HG03108 (cell line): ENCODE results near the gene EYA2.
"Not testable (repeated sequence)": the region's sequence is repeated elsewhere in the genome, so short reads cannot be mapped to it uniquely, and the experiment has no call there.

ENCODE experiments used
- ATAC-seq: cut with Tn5 transposase; IDR thresholded peaks from one replicate; pipeline ENCODE4 v1.9.1; 2021; ENCODE audit warnings: moderate library complexity; ENCODE audit not compliant: unreplicated experiment

Gene EYA2

DNA sequence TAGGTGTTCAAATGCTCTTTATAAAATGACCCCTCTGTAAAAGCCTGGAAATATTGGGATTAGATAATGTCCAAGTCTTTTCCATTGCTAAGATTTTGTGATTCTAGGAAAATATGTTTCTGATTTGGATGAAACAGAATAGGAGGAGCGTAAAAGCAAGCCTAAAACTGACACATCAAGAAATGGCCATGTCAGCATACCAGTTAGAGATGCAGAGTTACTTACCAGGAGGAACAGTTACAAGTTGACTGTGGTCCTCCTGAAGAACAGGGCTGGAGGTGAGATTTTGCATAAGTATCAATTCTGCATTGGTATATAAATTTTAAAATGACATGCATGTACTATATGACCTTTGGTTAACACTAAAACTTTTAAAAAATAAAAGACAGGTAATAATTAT is 35.3 kb downstream of the EYA2 start:
- no peak for ATAC-seq

DNA sequence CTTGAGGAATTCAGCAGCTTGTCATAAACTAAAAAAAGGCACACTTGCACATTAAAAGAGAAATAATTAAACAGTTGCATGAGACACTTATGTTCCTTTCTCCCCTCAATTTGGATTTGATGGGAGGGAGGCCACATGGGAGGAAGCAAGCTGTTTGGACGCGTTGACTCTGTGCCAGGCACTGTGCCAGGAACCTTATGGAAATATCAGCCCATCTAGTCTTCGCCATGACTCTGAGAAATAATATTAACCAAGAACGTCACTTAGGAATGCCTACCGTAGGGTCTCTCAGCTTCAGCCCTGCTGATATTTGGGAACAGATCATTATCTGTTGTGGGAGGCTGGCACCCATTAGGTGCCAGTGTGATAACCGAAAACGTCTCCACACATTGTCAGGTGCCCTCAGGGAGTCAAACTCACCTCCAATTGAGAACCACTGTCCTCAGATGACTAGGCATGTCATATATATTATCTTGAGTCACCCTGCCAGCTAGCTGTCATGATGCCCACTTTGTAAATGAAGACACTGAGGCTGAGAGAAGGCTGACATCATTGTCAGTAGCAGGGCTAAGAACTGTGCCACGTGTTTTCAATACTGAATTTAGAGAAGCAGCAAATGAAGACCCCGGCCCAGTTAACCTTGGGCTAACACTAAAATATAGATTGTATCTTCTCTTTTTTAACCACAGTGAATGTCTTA is 36.1 kb downstream of the EYA2 start:
- no peak for ATAC-seq

DNA sequence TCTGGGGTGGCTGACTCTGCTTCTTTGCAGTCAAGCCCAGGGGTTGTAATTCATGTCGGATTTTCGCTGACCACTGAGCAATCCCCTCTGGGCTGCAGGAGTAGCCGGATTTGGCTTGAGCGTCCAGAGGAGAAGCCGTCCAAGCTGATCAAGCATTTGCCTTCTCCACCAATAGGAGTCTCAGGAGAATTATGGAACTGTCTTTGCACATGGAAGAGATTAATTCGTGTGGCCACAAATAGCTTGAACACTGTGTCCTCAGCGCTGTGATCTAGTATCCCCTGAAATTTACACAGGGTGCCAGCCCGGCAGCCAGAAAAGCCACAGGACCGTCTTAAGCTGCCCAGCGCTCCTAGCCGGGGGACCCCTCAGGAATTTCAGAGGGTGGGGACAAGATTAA is 37.1 kb downstream of the EYA2 start:
- no peak for ATAC-seq

DNA sequence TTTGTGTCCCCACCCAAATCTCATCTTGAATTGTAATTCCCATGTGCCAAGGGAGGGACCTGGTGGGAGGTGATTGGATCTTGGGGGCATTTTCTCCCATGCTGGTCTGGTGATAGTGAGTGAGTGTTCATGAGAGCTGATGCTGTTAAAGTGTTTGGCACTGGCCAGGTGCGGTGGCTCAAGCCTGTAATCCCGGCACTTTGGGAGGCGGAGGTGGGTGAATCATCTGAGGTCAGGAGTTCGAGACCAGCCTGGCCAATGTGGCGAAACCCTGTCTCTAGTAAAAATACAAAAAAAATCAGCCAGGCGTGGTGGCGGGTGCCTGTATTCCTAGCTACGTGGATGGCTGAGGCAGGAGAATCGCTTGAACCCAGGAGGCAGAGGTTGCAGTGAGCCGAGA is 37.8 kb downstream of the EYA2 start:
- not testable (repeated sequence) for ATAC-seq

DNA sequence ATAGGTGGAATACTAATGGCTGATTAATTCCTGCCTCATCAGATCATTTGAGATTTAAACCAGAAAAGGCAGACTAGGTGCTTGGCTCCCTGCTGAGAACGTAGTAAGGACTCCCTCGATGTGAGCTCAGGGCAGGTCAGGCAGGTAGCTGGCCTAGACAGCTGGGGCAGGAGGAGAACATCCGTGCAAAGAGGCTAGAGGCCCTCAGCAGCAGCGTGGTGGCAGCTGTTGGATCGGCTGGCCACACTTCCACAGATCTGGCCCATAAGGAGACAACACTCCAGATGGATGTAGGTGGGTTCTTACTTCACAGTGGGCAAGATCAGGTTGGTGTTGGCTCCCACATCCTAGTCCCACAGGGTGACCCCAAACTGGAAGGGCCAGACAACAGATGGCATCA is 38.5 kb downstream of the EYA2 start:
- no peak for ATAC-seq

DNA sequence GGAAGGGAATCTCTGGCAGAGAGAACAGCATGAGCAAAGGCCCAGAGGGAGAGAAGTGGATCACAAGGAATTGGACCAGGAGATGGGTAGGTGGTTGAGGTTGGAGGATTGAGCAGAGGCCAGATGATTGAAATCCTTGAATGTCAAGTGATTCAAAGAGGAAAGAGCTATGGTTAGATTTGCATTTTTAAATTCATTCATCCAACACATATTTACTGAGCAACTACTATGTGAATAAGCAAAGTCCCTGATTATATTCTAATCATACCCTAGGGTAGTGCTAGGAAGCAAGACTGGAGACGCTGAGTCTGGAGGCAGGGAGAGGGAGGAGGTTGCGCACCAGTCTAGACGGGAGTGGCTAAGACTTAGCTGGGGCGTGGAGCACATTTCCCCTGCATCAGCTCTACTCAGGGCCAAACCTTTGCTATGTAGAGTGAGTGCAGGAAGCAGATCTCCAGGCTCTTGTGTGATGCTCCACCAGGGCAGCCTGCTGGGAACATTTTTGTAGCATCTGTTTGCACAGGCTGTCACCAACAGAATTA is 40.2 kb downstream of the EYA2 start:
- no peak for ATAC-seq

DNA sequence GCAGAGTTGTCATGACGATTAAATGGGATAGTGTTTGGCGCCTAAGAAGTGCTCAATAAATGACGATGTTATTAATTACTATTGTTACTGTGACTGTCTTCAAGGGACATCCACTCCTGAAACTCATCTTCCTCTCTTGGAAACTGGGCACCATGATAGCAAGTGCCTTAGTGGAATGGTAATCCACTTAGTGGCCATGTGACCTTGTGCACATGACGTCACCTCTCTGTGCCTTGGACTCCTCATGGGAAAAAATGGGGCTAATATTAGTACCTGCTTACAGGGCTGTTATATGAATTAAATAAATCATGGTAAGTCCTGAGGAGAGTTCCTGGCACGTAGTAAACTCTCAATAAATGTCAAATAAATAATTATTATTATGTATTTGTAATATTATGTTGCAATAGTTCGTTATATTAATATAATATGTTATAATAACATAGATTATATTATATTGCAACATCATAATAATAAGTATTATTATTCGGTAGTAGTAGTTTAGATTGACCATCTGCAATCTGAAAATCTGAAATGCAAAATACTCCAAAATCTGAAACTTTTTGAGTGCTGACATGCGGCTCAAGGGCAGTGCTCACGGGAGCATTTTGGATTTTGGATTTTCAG is 40.9 kb downstream of the EYA2 start:
- ATAC-seq = no peak

DNA sequence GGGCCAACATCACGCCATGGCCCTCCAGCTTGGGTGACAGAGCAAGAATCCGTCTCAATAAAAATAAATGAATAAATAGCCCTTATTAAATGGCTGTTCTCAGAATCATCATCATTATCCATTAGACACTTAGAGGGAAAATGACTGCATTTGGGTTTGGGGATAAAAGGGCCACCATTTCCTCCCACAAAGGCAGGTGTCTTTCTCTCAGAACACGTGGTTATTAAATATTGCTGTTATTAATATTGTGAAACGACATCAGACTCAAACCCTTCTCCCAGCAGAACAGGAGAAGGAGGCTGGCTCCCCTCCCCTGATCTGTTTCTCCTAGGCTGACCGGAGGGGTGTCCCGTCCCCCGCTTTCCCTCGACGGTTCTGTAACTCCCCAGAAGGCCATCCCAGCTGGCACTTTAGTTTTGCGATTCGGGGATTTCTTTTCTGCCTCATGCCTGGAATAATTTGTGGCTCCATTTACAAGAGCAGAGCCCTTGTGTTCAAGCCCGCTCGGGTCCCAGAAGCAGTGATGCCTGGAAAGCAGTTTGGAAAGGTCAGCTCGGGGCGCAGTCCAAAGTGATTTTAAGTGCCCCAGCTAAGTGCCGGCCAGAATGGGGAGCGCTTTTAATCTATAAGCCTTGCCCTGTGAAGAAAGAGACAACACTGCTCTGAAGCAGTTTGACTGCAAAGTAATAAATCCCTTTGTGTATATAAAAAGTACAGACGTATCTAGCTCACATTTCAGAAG is 41.9 kb downstream of the EYA2 start:
- no peak for ATAC-seq

DNA sequence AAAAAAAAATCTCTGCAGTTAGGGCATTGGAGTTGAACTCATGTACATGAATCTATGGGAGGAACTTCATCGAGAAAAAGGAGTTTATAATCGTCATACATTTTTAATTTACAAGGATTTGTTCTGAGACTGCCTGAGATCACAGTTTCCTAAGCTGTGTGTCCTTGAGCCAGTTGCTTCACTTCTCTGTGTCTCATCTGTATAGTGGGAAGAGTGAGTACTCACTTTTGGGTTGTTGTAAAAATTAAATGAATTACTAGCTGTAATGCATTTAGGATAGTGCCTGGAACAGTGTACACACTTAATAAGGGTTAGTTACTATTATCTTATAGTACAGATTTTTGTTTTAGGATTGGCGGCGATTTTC is 42.5 kb downstream of the EYA2 start:
- ATAC-seq = no peak

DNA sequence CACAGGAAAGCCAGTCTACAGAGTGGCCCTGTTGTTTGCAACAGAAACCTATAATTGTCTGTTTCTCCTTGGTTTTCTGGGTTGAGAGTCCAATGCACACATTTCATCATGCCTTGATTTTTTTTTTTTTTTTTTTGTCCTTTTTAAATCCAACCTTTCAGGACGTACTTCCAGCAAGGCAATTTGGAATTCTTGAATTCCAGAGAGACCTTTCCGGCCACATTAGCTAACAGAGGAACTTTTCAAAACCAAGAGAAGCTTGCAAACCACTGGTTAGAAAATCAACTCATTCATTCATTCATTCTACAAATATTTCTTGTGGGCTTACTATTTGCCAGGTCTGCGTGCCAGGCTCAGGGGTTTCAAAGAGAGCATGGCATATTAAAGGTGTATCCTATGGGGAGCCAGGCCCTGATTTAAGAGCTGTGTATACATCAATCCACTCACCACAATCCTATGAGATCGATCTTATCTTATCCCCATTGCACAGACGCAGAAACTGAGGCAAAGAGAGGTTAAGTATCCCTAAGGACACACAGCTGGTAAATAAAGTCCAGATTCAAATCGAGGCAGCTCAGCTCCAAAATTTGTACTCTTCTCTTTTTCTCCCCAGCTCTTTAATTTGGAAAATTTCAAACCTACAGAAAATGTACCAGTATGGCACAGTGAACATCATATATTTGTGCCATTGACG is 43.0 kb downstream of the EYA2 start:
- no peak for ATAC-seq

DNA sequence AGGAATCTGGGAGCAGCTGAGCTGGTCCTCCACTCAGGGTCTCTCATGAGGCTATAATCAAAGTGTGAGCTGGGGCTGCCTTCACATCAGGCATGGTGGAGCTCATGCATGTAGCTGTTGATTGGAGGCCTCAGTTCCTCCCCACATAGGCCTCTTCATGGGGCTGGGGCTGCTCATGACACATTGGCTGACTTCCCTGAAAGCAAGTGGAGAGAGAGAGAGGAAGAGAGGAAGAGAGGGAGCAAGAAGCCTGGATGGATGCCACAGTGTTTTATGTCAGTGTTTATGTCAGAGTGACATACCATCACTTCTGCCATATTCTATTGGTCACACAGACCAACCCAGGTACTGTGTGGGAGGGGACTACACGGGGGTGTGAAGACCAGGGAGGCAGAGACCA is 43.8 kb downstream of the EYA2 start:
- no peak for ATAC-seq

DNA sequence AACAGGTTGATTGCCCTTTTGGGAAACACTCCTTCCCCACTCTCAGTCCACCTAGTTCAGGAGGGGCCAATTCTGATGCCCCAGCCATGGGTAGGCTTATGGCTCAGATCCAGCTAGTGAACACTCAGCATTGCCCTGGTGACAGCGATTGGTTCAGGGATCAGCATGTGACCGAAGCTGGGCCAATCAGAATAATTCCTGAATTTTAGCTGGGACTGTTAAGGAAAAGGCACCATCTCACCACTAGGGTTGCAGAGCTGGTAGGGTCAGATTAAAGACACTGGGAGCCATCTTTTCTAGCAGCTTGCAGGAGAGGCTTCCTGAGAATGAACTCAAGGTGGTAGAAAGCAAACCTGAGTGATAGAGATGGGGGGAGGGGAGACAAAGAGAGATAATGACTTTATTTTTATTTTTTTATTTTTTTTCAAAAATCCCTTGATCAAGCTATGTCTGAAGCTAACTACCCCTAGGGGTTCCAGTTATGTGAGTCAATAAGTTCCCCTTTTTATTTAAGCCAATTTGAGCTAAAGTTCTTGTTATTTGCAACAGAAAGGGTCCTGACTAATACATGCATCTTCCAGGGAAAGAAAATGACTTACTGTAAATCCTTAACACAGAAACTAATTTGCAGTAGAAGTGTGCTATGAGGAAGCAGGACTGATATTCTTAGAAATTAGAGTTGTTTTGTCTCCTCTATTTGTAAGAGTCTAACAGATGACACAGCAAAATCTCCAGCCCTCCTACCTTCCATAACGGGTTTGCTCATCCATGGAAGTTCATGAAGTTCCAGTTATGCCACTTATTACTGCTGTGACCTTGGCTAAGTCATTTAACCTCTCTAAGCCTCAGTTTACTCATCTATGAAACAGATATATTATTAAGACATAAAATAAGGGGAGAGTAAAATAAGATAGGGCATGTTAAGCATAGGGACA is 44.7 kb downstream of the EYA2 start:
- ATAC-seq = no peak

DNA sequence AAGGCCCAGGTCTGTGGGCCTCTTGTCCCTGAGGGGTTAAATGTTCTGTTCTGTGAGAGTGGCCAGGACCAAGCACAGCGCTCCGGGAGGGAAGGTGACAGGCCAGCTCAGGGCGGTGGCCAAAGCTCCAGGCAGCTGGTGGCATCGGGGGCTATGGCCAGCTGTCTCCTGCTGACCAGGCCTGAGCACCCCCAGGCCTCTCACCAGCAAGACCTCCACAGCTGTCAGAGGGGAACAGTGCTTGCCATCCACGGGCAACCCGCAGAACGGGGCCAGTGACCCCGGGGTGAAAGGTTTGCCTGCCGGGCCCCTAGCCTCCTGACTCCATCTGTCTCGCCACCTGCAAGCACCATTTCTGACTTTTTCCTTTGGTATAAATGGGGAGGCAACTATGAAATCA is 46.0 kb downstream of the EYA2 start:
- no peak for ATAC-seq

DNA sequence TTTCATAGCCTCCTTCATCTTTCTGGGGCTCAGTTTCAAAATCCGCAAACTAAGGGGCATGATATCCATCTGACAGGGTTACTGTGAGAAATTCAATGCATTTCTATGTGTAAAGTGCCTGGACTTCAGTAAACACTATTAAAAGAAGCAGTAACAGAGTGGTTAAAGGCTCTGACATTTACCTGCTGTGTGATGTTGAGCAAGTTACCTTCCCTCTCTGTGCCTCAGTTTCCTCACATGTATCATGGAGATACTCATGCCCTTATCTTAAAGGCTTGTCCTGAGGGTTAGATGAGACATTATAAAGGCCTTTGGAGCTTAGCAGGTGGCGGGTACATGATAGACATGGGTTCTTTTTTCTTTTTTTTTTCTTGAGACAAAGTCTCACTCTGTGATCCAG is 46.8 kb downstream of the EYA2 start:
- ATAC-seq = no peak

DNA sequence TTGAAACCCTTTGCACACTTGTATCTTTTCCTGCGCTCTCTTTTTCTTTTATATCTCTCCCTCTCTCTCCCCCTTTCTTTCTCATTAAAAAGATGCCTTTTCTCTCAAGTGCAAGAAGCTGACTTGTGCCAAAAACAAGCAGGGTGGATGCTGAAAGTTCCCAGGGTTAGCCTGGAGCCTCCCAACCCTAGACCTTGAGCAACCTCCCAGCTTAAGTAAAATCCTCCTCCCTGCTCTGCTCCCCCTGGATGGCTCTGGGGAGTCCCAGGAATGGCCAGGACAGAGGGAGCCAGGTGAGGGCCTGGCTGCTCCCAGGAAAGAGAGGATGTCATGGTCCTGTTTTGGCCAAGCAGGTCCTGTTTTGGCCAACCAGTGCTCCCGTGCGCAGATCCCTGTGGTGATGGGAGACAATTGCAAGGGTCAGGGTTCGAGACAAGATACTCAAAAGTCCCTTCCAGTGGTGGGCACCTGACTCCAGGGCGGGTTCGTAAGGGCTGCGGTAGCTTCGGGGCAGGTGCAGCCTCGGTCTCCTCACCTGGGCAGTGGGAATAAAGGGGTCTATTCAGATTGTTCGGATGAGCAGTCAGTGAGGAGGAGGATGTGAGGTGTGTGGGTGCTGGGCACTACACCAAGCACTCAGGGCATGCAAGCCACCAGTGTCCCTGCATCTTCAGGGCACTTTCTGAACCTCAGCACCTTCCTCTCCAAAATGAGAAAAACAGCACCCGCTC is 49.4 kb downstream of the EYA2 start:
- ATAC-seq = no peak

DNA sequence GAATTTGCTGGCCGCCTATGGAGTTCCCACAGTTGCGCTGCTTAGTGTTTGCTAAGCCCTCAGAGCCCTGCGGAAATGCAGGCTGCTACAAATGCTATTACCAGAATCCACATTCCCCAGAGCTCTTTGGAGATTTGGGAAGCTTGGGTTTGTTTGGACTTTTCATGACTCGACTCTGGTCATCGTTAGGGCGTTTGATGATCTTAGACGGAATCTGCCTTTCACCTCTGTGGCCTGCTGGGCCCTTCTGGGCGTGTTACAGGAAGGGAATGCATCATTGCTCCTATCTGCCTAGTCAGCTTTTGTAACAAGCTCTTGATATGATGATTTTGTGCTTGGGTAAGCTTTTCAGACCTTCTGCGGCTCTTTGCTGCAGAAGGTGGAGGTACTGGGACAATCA is 50.8 kb downstream of the EYA2 start:
- no peak for ATAC-seq

DNA sequence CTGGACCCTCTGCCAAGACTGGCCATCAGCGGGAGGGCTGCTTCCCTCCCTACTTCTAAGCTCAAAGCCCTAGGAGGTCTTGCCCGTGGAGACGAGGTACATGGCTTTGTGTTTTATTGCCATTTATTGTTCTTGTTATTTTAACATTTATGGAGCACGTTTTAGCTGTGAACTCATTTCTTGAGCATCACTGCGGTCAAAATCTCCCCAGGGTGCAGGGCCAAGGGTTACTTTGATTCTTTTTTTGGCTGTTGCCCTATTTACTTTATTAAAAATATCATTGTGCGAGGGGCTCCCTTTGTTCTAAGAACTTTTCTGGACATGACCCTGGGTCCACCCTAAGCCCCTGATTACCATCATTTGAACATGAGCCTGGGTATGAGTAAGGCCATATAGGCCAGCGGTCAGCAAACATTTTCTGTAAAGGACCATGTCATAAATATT is 51.6 kb downstream of the EYA2 start:
- ATAC-seq = no peak

DNA sequence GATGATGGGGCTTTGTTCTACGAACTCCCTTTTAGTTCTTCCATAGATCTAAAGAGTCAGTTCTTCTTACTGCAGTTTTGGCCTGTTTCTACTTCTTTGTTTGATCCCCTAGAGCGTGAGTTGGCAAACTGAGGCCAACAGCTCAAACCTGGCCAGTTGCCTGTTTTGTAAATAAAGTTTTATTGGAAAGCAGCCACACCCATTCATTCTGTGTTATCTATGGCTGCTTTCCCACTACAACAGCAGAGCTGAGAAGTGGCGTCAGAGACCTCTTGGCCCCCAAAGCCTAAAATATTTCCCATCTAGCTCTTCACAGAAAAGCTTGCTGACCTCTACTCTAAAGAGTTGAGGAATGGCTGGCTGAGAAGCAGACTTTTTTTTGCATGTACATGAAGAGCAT is 52.2 kb downstream of the EYA2 start:
- no peak for ATAC-seq

DNA sequence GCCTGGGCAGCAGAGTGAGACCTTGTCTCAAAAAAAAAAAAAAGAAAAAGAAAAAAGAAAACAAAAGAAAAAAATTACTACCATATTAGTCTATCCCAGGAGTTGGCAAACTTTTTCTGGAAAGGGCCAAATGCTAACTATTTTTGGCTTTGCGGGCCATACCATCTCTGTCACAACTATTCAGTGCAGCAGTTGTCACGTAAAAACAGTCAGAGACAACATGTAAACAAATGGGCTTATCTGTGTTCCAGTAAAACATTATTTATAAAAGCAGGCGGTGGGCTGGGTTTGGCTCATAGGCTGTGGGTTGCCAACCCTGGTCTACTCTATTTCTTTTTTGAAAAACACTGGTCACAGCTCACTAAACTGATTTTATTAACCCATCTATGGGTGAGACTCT is 53.4 kb downstream of the EYA2 start:
- ATAC-seq = no peak

DNA sequence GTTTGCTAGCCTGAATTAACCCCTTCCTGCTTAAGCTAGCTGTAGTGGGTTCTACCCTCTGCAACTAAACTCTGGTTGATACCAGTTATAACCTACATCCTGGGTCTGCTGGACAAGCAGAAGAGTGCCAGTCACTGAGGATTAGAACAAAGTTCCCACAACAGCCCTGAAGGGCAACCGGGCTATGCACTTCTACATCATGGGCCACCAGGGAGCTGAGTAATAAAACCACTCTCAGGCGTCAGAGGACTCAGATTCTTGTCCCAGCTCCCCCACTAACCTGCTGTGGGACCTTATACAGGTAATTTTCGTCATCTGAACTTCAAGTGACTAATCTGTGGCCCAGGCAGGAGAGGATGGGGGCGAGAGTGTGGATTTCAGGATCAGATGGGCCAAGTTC is 56.8 kb downstream of the EYA2 start:
- no peak for ATAC-seq
